Head of caudate nucleus (tissue), 42 donors: ENCODE results near the gene ZNF664.

Source experiments
- DNase-seq, 42 donors: peaks; one replicate each; pipeline versions ENCODE4 v3.0.0 to v3.0.0-alpha.2; 2020 to 2021; ENCODE audit warnings: mixed read lengths in 7 of 42
- intact Hi-C: fragments of 100-400 bp; cut with DNase I; formaldehyde crosslinking; loops from one replicate; pipeline ENCODE4 v1.15.0; 2022

The ZNF664 gene

GRCh38 chr12:124036171-124036598 lies 63.2 kb downstream of the ZNF664 start:
- intact Hi-C loops = loop anchor here (5.0 kb wide), 1 partner anchor 731 kb away; no protein-coding TSS in a partner anchor
- DNase-seq = no peak

- intact Hi-C loops = loop anchor here (5.0 kb wide), 1 partner anchor 731 kb away; no protein-coding TSS in a partner anchor
- peak in 41 of 42 donors; percentile 16 to 85 (median 61) for DNase-seq
Observed at GRCh38 chr12:124036657-124037109, 63.7 kb downstream of the ZNF664 start.

GRCh38 chr12:124037331-124037730 lies 64.3 kb downstream of the ZNF664 start:
- intact Hi-C loops = loop anchor here (5.0 kb wide), 1 partner anchor 730 kb away; no protein-coding TSS in a partner anchor
- DNase-seq = no peak

GRCh38 chr12:124039276-124039675 lies 66.3 kb downstream of the ZNF664 start:
- DNase-seq = peak in 1 of 42 donors; percentile 46
- intact Hi-C loops = loop anchor here (5.0 kb wide), 1 partner anchor 728 kb away; no protein-coding TSS in a partner anchor

- no peak for DNase-seq
- intact Hi-C loops = loop anchor here (5.0 kb wide), 1 partner anchor 282 kb away; no protein-coding TSS in a partner anchor
Observed at GRCh38 chr12:124040291-124040690, 67.3 kb downstream of the ZNF664 start.

GRCh38 chr12:124040737-124041136 lies 67.7 kb downstream of the ZNF664 start:
- intact Hi-C loops = loop anchor here (5.0 kb wide), 1 partner anchor 282 kb away; no protein-coding TSS in a partner anchor
- DNase-seq = no peak

GRCh38 chr12:124041907-124042306 lies 68.9 kb downstream of the ZNF664 start:
- DNase-seq = no peak
- intact Hi-C loops = loop anchor here (5.0 kb wide), 1 partner anchor 280 kb away; no protein-coding TSS in a partner anchor

GRCh38 chr12:124044021-124044420 lies 71.0 kb downstream of the ZNF664 start:
- intact Hi-C loops = loop anchor here (5.0 kb wide), 1 partner anchor 278 kb away; no protein-coding TSS in a partner anchor
- no peak for DNase-seq

- intact Hi-C loops = loop anchor here (5.0 kb wide), 1 partner anchor 277 kb away; no protein-coding TSS in a partner anchor
- DNase-seq = peak in 39 of 42 donors; percentile 38 to 85 (median 60)
Observed at GRCh38 chr12:124044809-124045321, 71.8 kb downstream of the ZNF664 start.

- DNase-seq = peak; percentile 59 to 90 (median 80)
- intact Hi-C loops = no loop called here
Observed at GRCh38 chr12:124045671-124046455, 72.8 kb downstream of the ZNF664 start.

GRCh38 chr12:124046456-124046740 lies 73.4 kb downstream of the ZNF664 start:
- intact Hi-C loops = no loop called here
- no peak for DNase-seq

- intact Hi-C loops = no loop called here
- no peak for DNase-seq
Observed at GRCh38 chr12:124047045-124047566, 74.1 kb downstream of the ZNF664 start.

GRCh38 chr12:124049451-124050094 lies 76.6 kb downstream of the ZNF664 start:
- intact Hi-C loops = no loop called here

GRCh38 chr12:124053851-124054250 lies 80.8 kb downstream of the ZNF664 start:
- intact Hi-C loops = no loop called here
- DNase-seq = peak; percentile 34 to 85 (median 66)

More at GRCh38 chr12:124049451-124050094, 76.6 kb downstream of the ZNF664 start:
- DNase-seq = no peak

- no peak for DNase-seq
- intact Hi-C loops = no loop called here
Observed at GRCh38 chr12:124055066-124055465, 82.1 kb downstream of the ZNF664 start.

GRCh38 chr12:124057691-124058090 lies 84.7 kb downstream of the ZNF664 start:
- intact Hi-C loops = no loop called here
- DNase-seq = no peak

GRCh38 chr12:124059752-124060151 lies 86.7 kb downstream of the ZNF664 start:
- intact Hi-C loops = no loop called here
- DNase-seq = no peak
